Panc1 (cell line): ENCODE data around the gene AADAT. TPM values are rescaled to one million over a fixed set of nuclear protein-coding genes. Genes with fewer than 3 reads are reported as not detected.

ENCODE experiments used
- ATAC-seq: fragments of 200-7000 bp; cut with Tn5 transposase; 2 replicates; pipeline ENCODE4 v1.9.1; 2020; ENCODE audit warnings: mild to moderate bottlenecking, moderate library complexity
- BruUV-seq: library from RNA; stranded (reverse); fragments of 400-500 nt; replicated peaks from 2 replicates; lab custom pipeline; 2021; lab: Mats Ljungman, UMichigan
- CTCF ChIA-PET: fragments of 300-600 bp; sonication (Branson Sonifier 250); formaldehyde crosslinking; loops from one replicate; lab custom pipeline; 2022; ENCODE audit warnings: antibody characterized with exemption; lab: Charles Lee
- POLR2A ChIA-PET: fragments of 300-600 bp; sonication (Branson Sonifier 250); formaldehyde crosslinking; loops from one replicate; lab custom pipeline; 2022; ENCODE audit warnings: antibody characterized with exemption; lab: Charles Lee
- DNase-seq: peaks from one replicate; pipeline ENCODE4 v3.0.0-alpha.2; 2010; ENCODE audit warnings: low read depth, low spot score
- H3K27ac ChIP-seq: 2 replicates; pipeline ENCODE4 v1.5.1; 2011; ENCODE audit warnings: mild to moderate bottlenecking, low read length, inconsistent platforms
- H3K27me3 ChIP-seq: fragments of 200-500 bp; sonication (Bioruptor generic); 2 replicates; pipeline ENCODE4 v1.6.0; 2014; ENCODE audit warnings: low read length, inconsistent platforms; ENCODE audit not compliant: control insufficient read depth, insufficient read depth
- H3K36me3 ChIP-seq: fragments of 200-500 bp; sonication (Bioruptor generic); 2 replicates; pipeline ENCODE4 v1.5.1; 2014; ENCODE audit warnings: inconsistent platforms, mild to moderate bottlenecking, low read length, moderate library complexity; ENCODE audit not compliant: control insufficient read depth, insufficient read depth
- H3K4me1 ChIP-seq: 2 replicates; pipeline ENCODE4 v1.5.1; 2011; ENCODE audit warnings: inconsistent platforms, mild to moderate bottlenecking, low read length, moderate library complexity; ENCODE audit not compliant: control insufficient read depth, insufficient read depth
- H3K4me3 ChIP-seq, 2 experiments: 2 replicates each; pipeline ENCODE4 v1.5.1; 2011 to 2012; ENCODE audit warnings: low read depth in 2 of 2, low read length in 2 of 2, mild to moderate bottlenecking in 2 of 2, inconsistent platforms in 1 of 2, moderate library complexity in 1 of 2
- H3K9me3 ChIP-seq: fragments of 200-500 bp; sonication (Bioruptor generic); 2 replicates; pipeline ENCODE4 v1.5.1; 2014; ENCODE audit warnings: low read depth, mild to moderate bottlenecking, inconsistent platforms, low read length, moderate library complexity; ENCODE audit not compliant: control insufficient read depth, insufficient read depth
- POLR2AphosphoS5 ChIP-seq: IDR thresholded peaks from 2 replicates; pipeline ENCODE4 v1.6.1; 2012; ENCODE audit warnings: mild to moderate bottlenecking, low read depth, low read length, moderate library complexity
- SIN3A ChIP-seq: IDR thresholded peaks from 2 replicates; pipeline ENCODE4 v1.6.1; 2012; ENCODE audit warnings: low read depth, mild to moderate bottlenecking, low read length, moderate library complexity, borderline replicate concordance; ENCODE audit not compliant: insufficient read depth
- TCF7L2 ChIP-seq: IDR thresholded peaks from 2 replicates; pipeline ENCODE4 v1.6.1; 2011; ENCODE audit warnings: mild to moderate bottlenecking, low read depth, low read length, inconsistent platforms
- in situ Hi-C: cut with HindIII; loops from 2 replicates; pipeline ENCODE4 v1.10.0; 2016; ENCODE audit warnings: low sequenced_read_pairs, low pct_unique_long_range_greater_than_20kb
- intact Hi-C: fragments of 100-400 bp; cut with micrococcal nuclease; formaldehyde crosslinking; loops from one replicate; pipeline ENCODE4 v1.10.0; 2022; ENCODE audit not compliant: unreplicated experiment
- total RNA-seq: library from RNA; stranded (reverse); gene quantifications from one replicate; pipeline ENCODE4 v1.2.1, GENCODE V29; 2021; ENCODE audit not compliant: unreplicated experiment
- TF ChIP-seq, protein P1 (sequence below): fragments of 450-650 bp; IDR thresholded peaks from 2 replicates; pipeline ENCODE4 v1.5.1; 2017; ENCODE audit warnings: mild to moderate bottlenecking
- TF ChIP-seq, protein P2 (sequence below), 2 experiments: IDR thresholded peaks; 2 replicates each; pipeline ENCODE4 v1.6.1; 2011 to 2012; ENCODE audit warnings: low read depth in 2 of 2, control low read depth in 1 of 2, low read length in 1 of 2, mild to moderate bottlenecking in 1 of 2, moderate library complexity in 1 of 2; ENCODE audit not compliant: insufficient read depth in 1 of 2

The AADAT gene
- total RNA-seq, 1 experiment from 2014 or later: 2.8 TPM

- no TSS peak for BruUV-seq
- no peak overlapping the region for H3K27ac ChIP-seq
- intact Hi-C loops (no loop called here), in situ Hi-C loops (no loop called here)
- no peak overlapping the region for H3K4me3 ChIP-seq
- DNase-seq (no peak), ATAC-seq (no peak)
- CTCF ChIA-PET: no interaction called here
- no peaks in the 10 kb centered on the region for H3K9me3 ChIP-seq
- no peaks in the 10 kb centered on the region for H3K4me1 ChIP-seq
- no peak for TF ChIP-seq POLR2AphosphoS5
- TF ChIP-seq TCF7L2: no peak
- TF ChIP-seq, protein P1, sequence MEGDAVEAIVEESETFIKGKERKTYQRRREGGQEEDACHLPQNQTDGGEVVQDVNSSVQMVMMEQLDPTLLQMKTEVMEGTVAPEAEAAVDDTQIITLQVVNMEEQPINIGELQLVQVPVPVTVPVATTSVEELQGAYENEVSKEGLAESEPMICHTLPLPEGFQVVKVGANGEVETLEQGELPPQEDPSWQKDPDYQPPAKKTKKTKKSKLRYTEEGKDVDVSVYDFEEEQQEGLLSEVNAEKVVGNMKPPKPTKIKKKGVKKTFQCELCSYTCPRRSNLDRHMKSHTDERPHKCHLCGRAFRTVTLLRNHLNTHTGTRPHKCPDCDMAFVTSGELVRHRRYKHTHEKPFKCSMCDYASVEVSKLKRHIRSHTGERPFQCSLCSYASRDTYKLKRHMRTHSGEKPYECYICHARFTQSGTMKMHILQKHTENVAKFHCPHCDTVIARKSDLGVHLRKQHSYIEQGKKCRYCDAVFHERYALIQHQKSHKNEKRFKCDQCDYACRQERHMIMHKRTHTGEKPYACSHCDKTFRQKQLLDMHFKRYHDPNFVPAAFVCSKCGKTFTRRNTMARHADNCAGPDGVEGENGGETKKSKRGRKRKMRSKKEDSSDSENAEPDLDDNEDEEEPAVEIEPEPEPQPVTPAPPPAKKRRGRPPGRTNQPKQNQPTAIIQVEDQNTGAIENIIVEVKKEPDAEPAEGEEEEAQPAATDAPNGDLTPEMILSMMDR: no peak
- no peak for TF ChIP-seq SIN3A
- TF ChIP-seq, protein P2, sequence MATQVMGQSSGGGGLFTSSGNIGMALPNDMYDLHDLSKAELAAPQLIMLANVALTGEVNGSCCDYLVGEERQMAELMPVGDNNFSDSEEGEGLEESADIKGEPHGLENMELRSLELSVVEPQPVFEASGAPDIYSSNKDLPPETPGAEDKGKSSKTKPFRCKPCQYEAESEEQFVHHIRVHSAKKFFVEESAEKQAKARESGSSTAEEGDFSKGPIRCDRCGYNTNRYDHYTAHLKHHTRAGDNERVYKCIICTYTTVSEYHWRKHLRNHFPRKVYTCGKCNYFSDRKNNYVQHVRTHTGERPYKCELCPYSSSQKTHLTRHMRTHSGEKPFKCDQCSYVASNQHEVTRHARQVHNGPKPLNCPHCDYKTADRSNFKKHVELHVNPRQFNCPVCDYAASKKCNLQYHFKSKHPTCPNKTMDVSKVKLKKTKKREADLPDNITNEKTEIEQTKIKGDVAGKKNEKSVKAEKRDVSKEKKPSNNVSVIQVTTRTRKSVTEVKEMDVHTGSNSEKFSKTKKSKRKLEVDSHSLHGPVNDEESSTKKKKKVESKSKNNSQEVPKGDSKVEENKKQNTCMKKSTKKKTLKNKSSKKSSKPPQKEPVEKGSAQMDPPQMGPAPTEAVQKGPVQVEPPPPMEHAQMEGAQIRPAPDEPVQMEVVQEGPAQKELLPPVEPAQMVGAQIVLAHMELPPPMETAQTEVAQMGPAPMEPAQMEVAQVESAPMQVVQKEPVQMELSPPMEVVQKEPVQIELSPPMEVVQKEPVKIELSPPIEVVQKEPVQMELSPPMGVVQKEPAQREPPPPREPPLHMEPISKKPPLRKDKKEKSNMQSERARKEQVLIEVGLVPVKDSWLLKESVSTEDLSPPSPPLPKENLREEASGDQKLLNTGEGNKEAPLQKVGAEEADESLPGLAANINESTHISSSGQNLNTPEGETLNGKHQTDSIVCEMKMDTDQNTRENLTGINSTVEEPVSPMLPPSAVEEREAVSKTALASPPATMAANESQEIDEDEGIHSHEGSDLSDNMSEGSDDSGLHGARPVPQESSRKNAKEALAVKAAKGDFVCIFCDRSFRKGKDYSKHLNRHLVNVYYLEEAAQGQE (IDR thresholded peaks at IDR 0.05; ENCODE audit: insufficient read depth in 1 of 2, low read depth in 2 of 2, low read length in 1 of 2): no peak
- POLR2A ChIA-PET: no interaction called here
- H3K27me3 ChIP-seq: no peaks in the 10 kb centered on the region
- no peaks in the 10 kb centered on the region for H3K36me3 ChIP-seq
Observed at GRCh38 chr4:170128219-170128804, 38.6 kb upstream of the AADAT start.

DNA sequence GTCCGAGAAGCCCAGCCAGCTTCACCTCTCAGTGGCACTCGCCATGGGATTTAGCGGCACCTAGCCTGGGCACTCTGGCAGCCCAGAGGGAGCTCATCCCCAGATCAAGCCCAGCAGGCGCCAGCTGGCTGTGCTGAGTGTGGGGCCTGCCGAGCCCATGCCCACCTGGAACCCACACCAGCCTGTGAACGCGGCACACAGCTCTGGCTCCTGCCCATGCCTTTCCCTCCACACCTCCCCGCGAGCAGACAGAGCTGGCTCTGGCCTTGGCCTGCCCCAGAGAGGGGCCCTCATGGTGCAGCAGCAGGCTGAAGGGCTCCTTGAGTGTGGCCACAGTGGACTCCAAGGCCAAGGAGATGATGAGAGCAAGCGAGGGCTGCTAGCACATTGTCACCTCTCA is 38.0 kb upstream of the AADAT start:
- DNase-seq: no peak
- ATAC-seq: no peak
- Histone ChIP-seq H3K4me1 (no peaks in the 10 kb centered on the region), H3K4me3 (no peak overlapping the region), H3K27me3 (no peaks in the 10 kb centered on the region), H3K27ac (no peak overlapping the region), H3K9me3 (no peaks in the 10 kb centered on the region), H3K36me3 (no peaks in the 10 kb centered on the region)
- ChIA-PET POLR2A (no interaction called here), CTCF (no interaction called here)
- no TSS peak for BruUV-seq
- in situ Hi-C loops (no loop called here), intact Hi-C loops (no loop called here)
- TF ChIP-seq, protein P1: no peak
- TF ChIP-seq, protein P2 (IDR thresholded peaks at IDR 0.05; ENCODE audit: insufficient read depth in 1 of 2, low read depth in 2 of 2, low read length in 1 of 2): no peak
- TF ChIP-seq SIN3A (no peak), POLR2AphosphoS5 (no peak), TCF7L2 (no peak)
